GM18868 (cell line): ENCODE measurements around the gene PNPLA2.

ENCODE experiments used
- ATAC-seq: cut with Tn5 transposase; IDR thresholded peaks from one replicate; pipeline ENCODE4 v1.9.1; 2021; ENCODE audit warnings: mild to moderate bottlenecking, moderate library complexity; ENCODE audit not compliant: unreplicated experiment

Gene PNPLA2

GRCh38 chr11:869399-870126, 50.8 kb downstream of the PNPLA2 start:
- ATAC-seq, result no peak

- no peak for ATAC-seq
These were observed 51.4 kb downstream of the PNPLA2 start for GRCh38 chr11:870127-870413.

GRCh38 chr11:870418-870817, 51.7 kb downstream of the PNPLA2 start:
- no peak for ATAC-seq

GRCh38 chr11:871472-871871, 52.8 kb downstream of the PNPLA2 start:
- no peak for ATAC-seq

DNA sequence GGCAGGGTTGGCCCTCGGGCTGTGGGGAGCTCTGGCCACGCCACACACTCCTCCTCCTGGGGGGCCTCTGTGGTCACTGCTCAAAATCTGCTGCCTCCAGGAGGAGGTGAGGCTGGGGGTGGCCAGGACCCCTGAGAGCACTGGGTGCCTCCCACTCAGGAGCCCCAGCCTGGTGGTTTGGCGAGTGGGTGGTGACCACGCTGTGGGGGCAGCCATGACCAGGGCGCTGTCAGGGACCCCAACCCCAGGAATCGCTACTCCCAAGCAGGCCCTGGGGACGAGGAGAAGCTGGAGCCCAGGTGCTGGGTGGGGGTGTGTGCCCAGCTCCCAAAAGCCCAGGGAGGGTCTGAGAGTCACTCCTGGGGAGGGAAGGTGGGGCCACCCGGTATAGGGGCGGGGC, 54.1 kb downstream of the PNPLA2 start:
- no peak for ATAC-seq

DNA sequence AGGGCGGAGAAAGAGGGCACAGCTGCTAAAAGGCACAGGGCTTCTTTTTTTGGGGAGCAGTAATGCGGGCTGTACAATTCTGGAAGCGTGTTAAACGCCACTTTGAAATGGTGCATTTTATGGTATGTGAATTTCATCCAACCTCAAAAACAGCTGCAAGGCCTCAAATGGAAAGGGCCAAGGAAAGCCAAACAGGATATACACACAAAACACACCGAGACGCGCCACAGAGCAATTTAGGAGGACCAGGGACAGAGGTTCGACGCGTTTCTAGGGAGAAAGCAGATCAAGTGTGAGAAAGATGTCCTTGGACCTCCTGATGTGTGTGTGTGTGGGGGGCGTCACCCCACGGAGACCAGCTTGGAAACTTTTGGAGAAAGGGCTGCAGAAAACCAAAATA, 55.0 kb downstream of the PNPLA2 start:
- no peak for ATAC-seq
